C1 segment of cervical spinal cord (tissue), 14 donors: ENCODE measurements around the gene CYTH4.

Experiments used
- DNase-seq, 14 donors: peaks; one replicate each; lab custom pipeline; 2025; lab: John Stamatoyannopoulos, UW

Gene CYTH4

GRCh38 chr22:37289156-37289735 lies 6.9 kb downstream of the CYTH4 start:
- DNase-seq = no peak

DNA sequence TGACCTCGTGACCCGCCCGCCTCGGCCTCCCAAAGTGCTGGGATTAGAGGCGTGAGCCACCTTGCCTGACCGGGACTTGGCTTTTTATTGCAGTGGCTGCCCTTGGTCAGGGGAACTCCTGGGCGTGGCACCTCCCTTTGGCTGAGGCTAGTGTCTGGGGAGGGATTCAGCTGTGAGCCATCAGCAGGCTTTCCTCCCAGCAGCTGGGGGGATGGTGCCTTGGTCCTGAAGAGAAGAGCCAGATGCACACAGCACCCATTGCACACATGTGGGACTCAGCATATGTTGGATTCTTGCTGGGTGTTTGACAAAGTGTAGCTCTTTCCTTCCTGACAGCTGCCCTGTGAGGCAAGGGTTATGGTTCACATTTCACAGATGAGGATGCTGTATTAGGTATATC lies 8.4 kb downstream of the CYTH4 start:
- DNase-seq = no peak

DNA sequence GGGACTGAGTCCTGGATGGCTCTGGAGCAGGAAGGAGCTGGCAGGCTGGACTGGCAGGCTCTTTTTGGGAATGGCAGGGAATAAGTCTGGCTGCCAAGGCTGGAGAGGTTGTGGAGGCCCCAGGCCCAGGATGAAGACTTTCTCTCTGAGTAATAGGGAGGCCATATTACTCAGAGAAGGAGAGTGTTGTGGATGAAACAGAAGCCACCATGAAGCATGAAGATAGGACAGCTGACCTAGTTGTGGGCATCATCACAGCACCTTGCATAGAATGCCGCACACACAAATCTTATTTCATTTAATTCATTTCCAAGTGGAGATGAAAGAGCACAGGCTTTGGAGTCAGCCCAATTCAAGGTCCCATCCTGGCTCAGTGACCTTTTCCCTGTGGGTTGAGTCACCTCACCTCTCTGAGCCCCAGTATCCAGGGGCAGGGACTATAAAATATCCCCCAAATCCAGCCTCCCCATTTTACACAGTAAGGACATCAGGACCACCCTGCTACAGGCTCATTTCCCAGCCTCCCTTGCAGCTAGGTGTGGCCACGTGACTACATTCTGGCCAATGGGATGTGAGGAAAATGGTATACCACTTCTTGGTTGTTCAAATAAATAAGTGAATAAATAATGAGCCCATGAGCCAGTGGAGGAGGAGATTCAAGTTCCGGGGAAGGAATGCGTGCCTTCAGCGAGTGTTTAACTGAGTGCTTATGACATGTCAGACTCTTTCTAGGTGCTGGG lies 9.4 kb downstream of the CYTH4 start:
- DNase-seq = no peak

DNA sequence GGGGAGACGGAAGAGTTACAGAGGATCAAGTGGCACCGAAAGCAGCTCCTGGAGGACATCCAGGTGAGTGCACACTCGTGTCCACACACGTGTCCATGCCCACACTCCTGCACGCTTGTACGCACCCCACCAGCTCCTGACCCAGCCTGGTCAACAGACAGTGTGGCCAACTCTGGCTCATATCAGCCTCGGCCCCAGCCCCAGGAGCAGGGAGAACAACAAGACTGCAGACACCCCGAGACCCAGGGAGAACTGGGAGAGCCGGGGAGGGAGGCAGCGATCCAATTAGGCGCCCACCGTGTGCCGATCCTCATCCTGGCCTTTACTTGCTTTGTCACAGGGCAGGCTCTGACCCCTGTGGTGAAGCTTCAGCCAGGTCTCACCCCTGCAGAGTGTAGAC lies 10.3 kb downstream of the CYTH4 start:
- DNase-seq = no peak

DNA sequence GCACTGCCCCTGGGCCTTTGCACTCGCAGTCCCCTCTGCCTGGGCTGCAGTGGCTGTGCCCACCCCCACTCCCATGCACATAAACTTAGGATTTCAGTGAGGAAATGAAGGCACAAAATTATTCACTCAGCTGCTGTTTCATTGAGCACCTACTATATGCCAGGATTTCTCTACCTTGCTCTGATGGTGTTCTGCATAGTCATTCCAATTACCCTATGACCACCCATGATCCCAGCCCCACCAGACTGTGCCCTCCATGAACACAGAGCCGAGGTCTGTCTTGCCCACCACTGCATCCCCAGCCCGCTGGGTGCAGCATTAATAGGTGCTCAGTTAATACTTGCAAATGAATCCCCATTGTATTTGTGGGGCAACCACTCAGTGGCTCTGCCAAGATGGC lies 10.9 kb downstream of the CYTH4 start:
- no peak for DNase-seq

- DNase-seq = no peak
Observed at GRCh38 chr22:37294747-37295146, 12.4 kb downstream of the CYTH4 start.

GRCh38 chr22:37295213-37295886 lies 13.0 kb downstream of the CYTH4 start:
- DNase-seq = no peak

DNA sequence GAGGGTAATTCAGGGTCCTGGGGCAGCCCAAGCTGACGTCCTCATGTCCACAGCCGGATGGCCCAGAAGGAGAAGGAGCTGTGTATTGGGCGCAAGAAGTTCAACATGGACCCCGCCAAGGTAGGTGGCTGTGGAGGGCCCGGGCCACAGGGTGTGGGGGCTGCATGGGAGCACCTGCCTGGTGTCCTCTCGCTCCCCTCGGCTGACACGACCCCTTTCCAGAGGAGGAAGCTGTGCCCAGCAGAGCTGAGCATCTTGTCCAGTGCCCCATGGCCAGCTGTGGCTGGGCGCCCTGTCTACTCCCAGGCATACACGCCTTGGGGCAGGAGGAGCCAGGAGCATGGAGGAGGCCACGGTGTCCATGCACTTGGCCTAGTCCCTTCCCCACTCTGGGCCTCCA lies 13.6 kb downstream of the CYTH4 start:
- DNase-seq = no peak

GRCh38 chr22:37298748-37299495 lies 16.6 kb downstream of the CYTH4 start:
- DNase-seq = no peak

DNA sequence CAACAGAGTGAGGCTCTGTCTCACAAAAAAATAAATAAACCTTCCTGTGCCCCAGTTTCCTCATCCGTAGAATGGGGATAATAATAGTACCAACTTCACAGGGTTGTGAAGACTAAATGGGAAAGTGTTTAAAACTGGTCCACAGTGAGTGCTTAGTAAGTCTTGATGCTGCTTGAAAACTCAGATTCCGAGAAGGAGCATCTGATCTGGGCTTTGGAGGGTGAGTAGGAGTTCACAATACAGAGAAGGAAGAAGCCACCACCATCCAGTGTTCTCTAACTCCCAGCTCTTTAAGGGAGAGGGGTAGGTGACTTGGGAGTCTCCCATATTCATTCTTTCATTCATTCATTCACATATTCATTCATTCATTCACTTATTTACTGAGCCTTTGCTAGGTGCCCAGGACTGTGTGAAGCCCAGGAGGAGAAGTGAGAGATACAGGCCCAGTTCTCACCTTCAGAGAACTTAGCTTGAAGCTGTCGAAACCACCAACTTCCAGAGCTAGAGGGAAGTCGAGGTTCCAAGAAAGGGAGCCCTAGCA lies 17.7 kb downstream of the CYTH4 start:
- no peak for DNase-seq

DNA sequence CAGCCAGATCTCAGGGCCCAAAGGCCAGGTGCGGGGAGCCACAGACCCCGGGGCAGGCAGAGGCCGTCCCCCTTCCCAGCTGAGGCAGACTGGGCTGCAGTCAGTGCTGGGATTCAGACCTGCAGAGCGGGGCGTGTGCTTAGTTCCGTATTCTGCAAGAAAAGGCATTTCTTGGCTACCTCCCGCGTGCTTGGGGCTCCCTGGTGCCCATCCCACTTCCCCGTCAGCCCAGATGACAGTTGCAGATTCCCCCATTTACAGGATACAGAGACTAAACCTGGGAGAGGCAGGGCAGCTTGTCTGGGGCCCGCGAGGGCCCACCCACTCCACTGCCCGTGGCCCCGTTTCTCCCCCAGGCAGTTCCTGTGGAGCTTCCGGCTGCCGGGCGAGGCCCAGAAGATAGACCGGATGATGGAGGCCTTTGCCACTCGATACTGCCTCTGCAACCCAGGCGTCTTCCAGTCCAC lies 18.3 kb downstream of the CYTH4 start:
- DNase-seq = peak in 3 of 14 donors; percentile 4 to 18 (median 14)

- DNase-seq = no peak
Observed at GRCh38 chr22:37301144-37301830, 19.0 kb downstream of the CYTH4 start.

GRCh38 chr22:37302674-37303555 lies 20.6 kb downstream of the CYTH4 start:
- DNase-seq = no peak

DNA sequence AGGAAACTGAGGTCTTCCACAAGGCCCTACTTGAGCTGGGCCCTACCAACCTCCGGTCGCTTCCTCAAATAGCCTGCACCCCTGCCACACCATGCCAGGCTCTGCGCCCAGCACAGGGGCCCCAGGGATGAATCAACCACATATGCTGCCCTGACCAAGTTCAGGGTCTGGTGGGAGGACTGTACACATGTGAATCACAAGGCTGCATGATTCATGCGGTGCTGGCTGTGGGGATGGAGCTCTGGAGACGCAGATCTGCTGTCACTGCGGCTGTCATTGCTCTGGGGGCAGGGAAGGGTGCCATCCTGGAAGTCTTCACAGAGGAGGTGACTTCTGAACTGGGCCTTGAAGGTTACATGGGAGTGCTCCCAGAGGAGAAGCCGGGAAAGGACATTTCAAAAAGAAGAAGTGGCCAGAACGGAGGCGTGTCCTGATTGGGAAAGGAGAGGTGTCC lies 21.5 kb downstream of the CYTH4 start:
- DNase-seq = peak in 1 of 14 donors; percentile 59

GRCh38 chr22:37304595-37305343 lies 22.5 kb downstream of the CYTH4 start:
- DNase-seq = no peak

GRCh38 chr22:37305887-37306286 lies 23.6 kb downstream of the CYTH4 start:
- DNase-seq = no peak

GRCh38 chr22:37306494-37306829 lies 24.2 kb downstream of the CYTH4 start:
- DNase-seq = no peak

GRCh38 chr22:37308385-37309200 lies 26.3 kb downstream of the CYTH4 start:
- DNase-seq = no peak
